Gastroesophageal sphincter (tissue), 3 donors: ENCODE results near the gene NFAM1.

Experiments used
- POLR2A ChIP-seq, 2 donors: fragments of 450-650 bp; IDR thresholded peaks; one replicate each; pipeline ENCODE4 v1.6.1; 2017; ENCODE audit warnings: antibody characterized with exemption in 2 of 2, mild to moderate bottlenecking in 2 of 2, moderate library complexity in 1 of 2
- POLR2AphosphoS5 ChIP-seq: sonication (generic); formaldehyde crosslinking; IDR thresholded peaks from one replicate; pipeline ENCODE4 v1.6.1; 2017; ENCODE audit warnings: antibody characterized with exemption
- TF ChIP-seq, protein P1 (sequence below), 4 experiments: fragments of 200-600 bp in 2 of 4; fragments of 450-650 bp in 2 of 4; sonication (generic) in 1 of 4; IDR thresholded peaks; one replicate each; pipeline ENCODE4 v1.5.1; 2017 to 2019; ENCODE audit warnings: antibody characterized with exemption in 4 of 4, mild to moderate bottlenecking in 2 of 4, moderate library complexity in 2 of 4

DNA sequence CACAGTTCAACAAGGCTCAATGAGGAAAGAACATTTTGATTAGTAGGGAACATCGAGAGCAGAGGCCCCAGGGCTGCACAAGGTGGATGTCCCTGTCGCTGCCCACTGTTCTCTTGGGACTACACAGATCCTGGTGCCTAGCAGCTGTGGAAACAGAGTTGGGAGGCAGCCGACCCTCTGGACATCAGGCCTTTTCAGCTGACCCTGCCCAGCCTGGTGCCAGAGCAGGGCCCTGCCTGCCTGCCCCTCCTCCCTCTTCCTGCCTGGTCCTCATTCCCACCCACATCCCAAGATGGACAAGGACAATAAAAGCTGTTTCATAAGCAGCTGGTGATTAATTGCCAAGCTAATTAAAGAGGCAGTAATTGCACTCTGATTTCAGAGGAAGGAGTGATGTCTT is 60.7 kb downstream of the NFAM1 start:
- TF ChIP-seq POLR2AphosphoS5 (no peak), POLR2A (IDR thresholded peaks at IDR 0.05) (no peak)
- TF ChIP-seq, protein P1, sequence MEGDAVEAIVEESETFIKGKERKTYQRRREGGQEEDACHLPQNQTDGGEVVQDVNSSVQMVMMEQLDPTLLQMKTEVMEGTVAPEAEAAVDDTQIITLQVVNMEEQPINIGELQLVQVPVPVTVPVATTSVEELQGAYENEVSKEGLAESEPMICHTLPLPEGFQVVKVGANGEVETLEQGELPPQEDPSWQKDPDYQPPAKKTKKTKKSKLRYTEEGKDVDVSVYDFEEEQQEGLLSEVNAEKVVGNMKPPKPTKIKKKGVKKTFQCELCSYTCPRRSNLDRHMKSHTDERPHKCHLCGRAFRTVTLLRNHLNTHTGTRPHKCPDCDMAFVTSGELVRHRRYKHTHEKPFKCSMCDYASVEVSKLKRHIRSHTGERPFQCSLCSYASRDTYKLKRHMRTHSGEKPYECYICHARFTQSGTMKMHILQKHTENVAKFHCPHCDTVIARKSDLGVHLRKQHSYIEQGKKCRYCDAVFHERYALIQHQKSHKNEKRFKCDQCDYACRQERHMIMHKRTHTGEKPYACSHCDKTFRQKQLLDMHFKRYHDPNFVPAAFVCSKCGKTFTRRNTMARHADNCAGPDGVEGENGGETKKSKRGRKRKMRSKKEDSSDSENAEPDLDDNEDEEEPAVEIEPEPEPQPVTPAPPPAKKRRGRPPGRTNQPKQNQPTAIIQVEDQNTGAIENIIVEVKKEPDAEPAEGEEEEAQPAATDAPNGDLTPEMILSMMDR (IDR thresholded peaks at IDR 0.05): no peak
